Ovary (tissue), 9 donors: ENCODE data around the gene MYO15B. TPM values are rescaled to one million over a fixed set of nuclear protein-coding genes. Genes with fewer than 3 reads are reported as not detected.

ENCODE experiments used
- DNase-seq, 5 donors: peaks; one replicate each; pipeline ENCODE4 v3.0.0-alpha.2; 2019 to 2020
- H3K27ac ChIP-seq, 2 donors: fragments of 200-600 bp; one replicate each; pipeline versions ENCODE4 v1.5.1 to v1.8.0; 2019 to 2022
- H3K27me3 ChIP-seq: fragments of 200-600 bp; one replicate; pipeline ENCODE4 v1.8.0; 2022
- H3K36me3 ChIP-seq: fragments of 200-600 bp; sonication (generic); one replicate; pipeline ENCODE4 v1.5.1; 2019
- H3K4me1 ChIP-seq: one replicate; pipeline ENCODE4 v1.8.1; 2013; ENCODE audit warnings: mild to moderate bottlenecking, moderate library complexity; ENCODE audit not compliant: insufficient read depth
- H3K4me3 ChIP-seq: fragments of 200-600 bp; sonication (generic); one replicate; pipeline ENCODE4 v1.5.1; 2017
- H3K9me3 ChIP-seq, 2 donors: fragments of 200-600 bp in 1 of 2; sonication (generic) in 1 of 2; one replicate each; pipeline versions ENCODE4 v1.5.1 to v1.8.1; 2013 to 2019; ENCODE audit warnings: mild to moderate bottlenecking in 1 of 2, moderate library complexity in 1 of 2
- EP300 ChIP-seq: sonication (generic); formaldehyde crosslinking; IDR thresholded peaks from one replicate; pipeline ENCODE4 v1.6.1; 2017; ENCODE audit warnings: antibody characterized with exemption
- POLR2A ChIP-seq: fragments of 450-650 bp; IDR thresholded peaks from one replicate; pipeline ENCODE4 v1.6.1; 2017; ENCODE audit warnings: antibody characterized with exemption, mild to moderate bottlenecking, moderate library complexity
- WGBS, 3 donors: extraction: QIAGEN DNeasy Blood & Tissue Kit in 1 of 3; methylation state at CpG; one replicate each; pipeline versions ENCODE4 v1.1.5 to v1.1.7; 2013 to 2017; 5-methylcytosine and 5-hydroxymethylcytosine counted together
- intact Hi-C, 4 donors: fragments of 100-400 bp; cut with DNase I; formaldehyde crosslinking; loops; one replicate each; pipeline versions ENCODE4 v1.11.0 to v1.15.1; 2022 to 2023
- polyA plus RNA-seq, 2 donors: library from polyadenylated mRNA; stranded (reverse); fragments of 200-250 nt in 1 of 2; fragments of 350-450 nt in 1 of 2; fragmentation: Illumina TruSeq in 1 of 2; extraction: RNeasy Lipid Tissue Mini Kit (QIAGEN cat#74804) in 1 of 2; gene quantifications; one replicate each; pipeline ENCODE4 v1.2.3, GENCODE V29; 2013 to 2014
- total RNA-seq, 7 donors: library from RNA; depleted of rRNA in 2 of 7; stranded (reverse); fragments of >200 nt in 2 of 7; fragmentation: NEBNext Ultra II Directional in 3 of 7; extraction: Animal tissue kit (Norgen Biotek cat#: 25700) in 3 of 7; gene quantifications; one replicate each; pipeline versions ENCODE4 v1.1.0 to v1.2.4, GENCODE V29; 2016 to 2023
- TF ChIP-seq, protein P1 (sequence below), 3 donors: fragments of 450-650 bp in 2 of 3; fragments of 200-600 bp in 1 of 3; IDR thresholded peaks; one replicate each; pipeline versions ENCODE4 v1.5.1 to v1.8.0; 2016 to 2022; ENCODE audit warnings: antibody characterized with exemption in 3 of 3, mild to moderate bottlenecking in 1 of 3
- donor health status: DM: no; HTN: no; CAD: no; lungs with moderate emphysema.
- donor health status: DM: no; HTN: no; CAD: no.
- donor health status: Bipolar disorder and iron deficiency.
- donor health status: DM: yes; HTN: yes; CAD: no.
- donor health status: DM: no; HTN: no; CAD: no.
- donor health status: DM: yes; HTN: yes; CAD: no.

The MYO15B gene
- total and polyA plus RNA-seq, 9 donors, result 31.0 to 383 (median 238) TPM

GRCh38 chr17:75584849-75585175 is 2.8 kb upstream of the MYO15B start:
- Histone ChIP-seq H3K4me1 (peaks cover 4% of the 10 kb centered on the region), H3K4me3 (no peak overlapping the region), H3K27ac (no peak overlapping the region), H3K9me3 (no peaks in the 10 kb centered on the region), H3K27me3 (no peaks in the 10 kb centered on the region), H3K36me3 (no peaks in the 10 kb centered on the region)
- 84 to 87% (median 87%) methylated on average over 7 of the region's 7 CpGs for WGBS, 3 donors
- no peak for TF ChIP-seq EP300
- no peak for TF ChIP-seq POLR2A
- TF ChIP-seq, protein P1, sequence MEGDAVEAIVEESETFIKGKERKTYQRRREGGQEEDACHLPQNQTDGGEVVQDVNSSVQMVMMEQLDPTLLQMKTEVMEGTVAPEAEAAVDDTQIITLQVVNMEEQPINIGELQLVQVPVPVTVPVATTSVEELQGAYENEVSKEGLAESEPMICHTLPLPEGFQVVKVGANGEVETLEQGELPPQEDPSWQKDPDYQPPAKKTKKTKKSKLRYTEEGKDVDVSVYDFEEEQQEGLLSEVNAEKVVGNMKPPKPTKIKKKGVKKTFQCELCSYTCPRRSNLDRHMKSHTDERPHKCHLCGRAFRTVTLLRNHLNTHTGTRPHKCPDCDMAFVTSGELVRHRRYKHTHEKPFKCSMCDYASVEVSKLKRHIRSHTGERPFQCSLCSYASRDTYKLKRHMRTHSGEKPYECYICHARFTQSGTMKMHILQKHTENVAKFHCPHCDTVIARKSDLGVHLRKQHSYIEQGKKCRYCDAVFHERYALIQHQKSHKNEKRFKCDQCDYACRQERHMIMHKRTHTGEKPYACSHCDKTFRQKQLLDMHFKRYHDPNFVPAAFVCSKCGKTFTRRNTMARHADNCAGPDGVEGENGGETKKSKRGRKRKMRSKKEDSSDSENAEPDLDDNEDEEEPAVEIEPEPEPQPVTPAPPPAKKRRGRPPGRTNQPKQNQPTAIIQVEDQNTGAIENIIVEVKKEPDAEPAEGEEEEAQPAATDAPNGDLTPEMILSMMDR (IDR thresholded peaks at IDR 0.05), result no peak
- intact Hi-C loops, result loop anchor here (5.0 to 10.0 kb wide), 5 partner anchors 48 to 160 kb away; partner anchors contain the start of genes CASKIN2 (in 1 of the 4), LLGL2 (in 1 of the 4) and TSEN54 (in 1 of the 4)
- no peak for DNase-seq

DNA sequence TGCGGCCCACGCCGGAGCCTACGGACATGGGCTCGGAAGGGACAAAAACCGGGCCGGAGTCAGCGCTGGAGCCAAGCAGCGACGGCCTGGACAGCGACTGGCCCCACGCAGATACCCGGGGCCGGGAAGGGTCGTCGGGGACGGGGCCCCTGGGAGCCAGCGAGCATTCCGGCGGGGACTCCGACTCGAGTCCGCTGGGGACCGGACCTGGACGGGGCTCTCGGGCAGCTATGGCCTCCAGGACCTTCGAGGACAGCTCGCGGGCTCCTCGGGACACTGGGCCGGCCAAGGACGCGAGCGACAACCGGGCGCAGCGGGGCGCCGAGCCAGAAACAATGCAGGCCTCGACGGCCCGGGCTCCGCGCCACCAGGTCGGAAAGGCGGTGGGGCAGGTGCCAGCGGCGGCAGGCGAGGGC is 1.0 kb downstream of the MYO15B start:
- Histone ChIP-seq H3K36me3 (no peaks in the 10 kb centered on the region), H3K4me1 (peaks cover 6% of the 10 kb centered on the region), H3K9me3 (no peaks in the 10 kb centered on the region), H3K27ac (peak overlapping the region; percentile 93 to 98), H3K27me3 (no peaks in the 10 kb centered on the region), H3K4me3 (peak overlapping the region; percentile 74)
- intact Hi-C loops, result loop anchor here (1.0 to 10.0 kb wide), 6 partner anchors 61 to 164 kb away; partner anchors contain the start of genes CASKIN2 (in 2 of the 4), LLGL2 (in 1 of the 4) and TSEN54 (in 1 of the 4)
- peak in 3 of 5 donors; percentile 62 to 76 (median 65) for DNase-seq
- WGBS, 3 donors, result 1 to 10% (median 4%) methylated on average over 2 to 49 of the region's 49 CpGs
- TF ChIP-seq POLR2A (no peak), EP300 (no peak)
- TF ChIP-seq, protein P1 (IDR thresholded peaks at IDR 0.05), result no peak

DNA sequence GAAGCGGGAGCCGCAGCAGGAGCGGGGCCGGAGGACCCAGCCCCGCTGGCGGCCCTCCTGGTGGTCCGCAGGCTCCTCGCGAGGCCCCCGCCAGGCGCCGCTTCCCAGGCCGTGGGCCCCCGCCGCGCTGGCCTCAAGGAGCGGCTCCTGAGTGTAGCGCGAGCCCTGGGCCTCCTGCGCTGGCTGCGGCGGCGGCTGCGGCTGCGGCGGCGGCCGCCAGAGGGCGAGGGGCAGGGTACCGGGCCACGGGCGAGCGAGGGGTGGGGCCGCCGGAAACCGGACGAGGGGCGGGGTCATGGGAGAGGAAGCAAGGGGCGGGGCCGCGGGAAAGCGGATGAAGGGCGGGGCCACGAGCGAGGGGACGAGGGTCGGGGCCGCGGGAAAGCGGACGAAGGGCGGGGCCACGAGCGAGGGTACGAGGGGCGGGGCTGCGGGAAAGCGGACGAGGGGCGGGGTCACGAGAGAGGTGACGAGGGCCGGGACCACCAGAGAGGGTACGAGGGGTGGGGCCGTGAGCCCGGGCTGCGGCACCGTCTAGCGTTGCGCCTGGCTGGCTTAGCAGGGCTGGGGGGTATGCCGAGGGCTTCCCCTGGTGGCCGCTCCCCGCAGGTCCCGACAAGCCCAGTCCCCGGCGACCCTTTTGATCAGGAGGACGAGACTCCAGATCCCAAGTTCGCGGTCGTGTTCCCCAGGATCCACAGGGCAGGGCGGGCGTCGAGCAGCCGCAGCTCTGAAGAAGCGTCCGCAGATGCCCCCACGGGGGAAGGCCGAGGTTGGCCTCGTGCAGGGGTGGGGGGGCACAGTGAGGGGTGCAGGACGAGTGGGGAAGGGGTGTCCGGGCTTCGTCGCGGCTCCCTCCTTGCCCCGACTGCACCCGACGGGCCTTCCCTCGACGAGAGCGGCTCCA is 1.7 kb downstream of the MYO15B start:
- peak overlapping the region; percentile 93 to 98 for H3K27ac ChIP-seq
- DNase-seq, result peak; percentile 94 to 99 (median 98)
- WGBS, 3 donors, result 4 to 5% (median 5%) methylated on average over 41 to 100 of the region's 100 CpGs
- H3K4me1 ChIP-seq, result peaks cover 6% of the 10 kb centered on the region
- H3K4me3 ChIP-seq, result peak overlapping the region; percentile 74
- TF ChIP-seq POLR2A (peak; percentile 90), EP300 (no peak)
- TF ChIP-seq, protein P1 (IDR thresholded peaks at IDR 0.05), result peak in 2 of 3 donors; percentile 87 to 97
- no peaks in the 10 kb centered on the region for H3K27me3 ChIP-seq
- H3K36me3 ChIP-seq, result no peaks in the 10 kb centered on the region
- H3K9me3 ChIP-seq, result no peaks in the 10 kb centered on the region
- intact Hi-C loops, result loop anchor here (2.0 to 10.0 kb wide), 5 partner anchors 62 to 164 kb away; partner anchors contain the start of genes CASKIN2 (in 1 of the 4), LLGL2 (in 1 of the 4) and TSEN54 (in 1 of the 4)

DNA sequence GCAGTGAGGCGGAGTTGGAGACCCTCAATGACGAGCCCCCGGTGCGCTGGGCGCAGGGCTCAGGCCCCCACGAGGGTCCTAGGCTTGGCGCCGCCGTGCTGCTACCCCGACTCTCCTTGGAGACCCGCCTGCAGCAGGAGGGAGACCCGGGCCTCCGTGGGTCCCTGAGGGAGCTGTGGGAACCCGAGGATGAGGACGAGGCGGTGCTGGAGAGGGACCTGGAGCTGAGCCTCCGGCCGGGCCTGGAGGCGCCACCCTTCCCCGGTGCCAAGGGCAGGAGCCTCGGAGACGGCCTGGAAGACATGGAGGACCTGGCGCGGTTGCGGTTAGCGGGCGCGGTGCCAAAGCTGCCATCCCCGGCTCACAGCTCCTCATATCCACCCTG is 2.3 kb downstream of the MYO15B start:
- peak overlapping the region; percentile 62 to 86 for H3K27ac ChIP-seq
- WGBS, 3 donors, result 51 to 63% (median 56%) methylated on average over 23 to 29 of the region's 29 CpGs
- DNase-seq, result peak; percentile 39 to 73 (median 67)

More for the DNA sequence above, 2.3 kb downstream of the MYO15B start:
- TF ChIP-seq POLR2A (no peak), EP300 (no peak)
- TF ChIP-seq, protein P1 (IDR thresholded peaks at IDR 0.05), result no peak
- no peaks in the 10 kb centered on the region for H3K9me3 ChIP-seq
- intact Hi-C loops, result loop anchor here (2.0 to 10.0 kb wide), 6 partner anchors 43 to 165 kb away; partner anchors contain the start of genes CASKIN2 (in 1 of the 4), LLGL2 (in 1 of the 4), SMIM5 (in 1 of the 4) and TSEN54 (in 1 of the 4)
- no peaks in the 10 kb centered on the region for H3K36me3 ChIP-seq
- H3K4me1 ChIP-seq, result peaks cover 6% of the 10 kb centered on the region
- no peaks in the 10 kb centered on the region for H3K27me3 ChIP-seq
- no peak overlapping the region for H3K4me3 ChIP-seq
